Measurements from ENCODE around the gene PTPRG. TPM values are rescaled to one million over a fixed set of nuclear protein-coding genes. Genes with fewer than 3 reads are reported as not detected.
"Not testable (repeated sequence)": the region's sequence is repeated elsewhere in the genome, so short reads cannot be mapped to it uniquely, and the experiment has no call there.

PTPRG gene
- total RNA-seq, 1 experiment from 2014 or later: 0.73 TPM

DNA sequence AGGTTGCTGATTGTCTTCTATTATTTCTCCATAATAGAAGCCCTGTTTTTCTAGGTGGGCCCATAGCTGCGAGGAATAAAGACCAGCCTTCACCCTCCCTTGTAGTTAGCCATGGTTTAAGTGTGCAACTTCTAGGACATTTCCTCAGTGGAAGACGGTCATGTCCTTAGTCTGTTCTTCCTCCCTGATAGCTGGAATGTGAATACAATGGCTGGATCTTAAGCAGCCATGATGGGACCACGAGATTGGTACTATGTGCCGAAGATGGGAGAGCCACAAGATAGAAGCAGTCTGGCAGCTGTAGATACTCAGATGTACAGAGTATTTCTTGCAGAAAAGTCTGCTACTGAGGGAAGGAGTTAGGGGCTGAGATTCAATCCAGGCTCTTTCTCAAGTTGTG, 152.9 kb downstream of the PTPRG start:
- Histone ChIP-seq H3K9ac (ENCODE audit: low read length) (no peak overlapping the region), H3K9me3 (ENCODE audit: low read length) (peaks cover 4% of the 10 kb centered on the region; the same call in 1 of the 2 replicates), H2AFZ (ENCODE audit: low read length) (no peak overlapping the region), H3K9me2 (replicated peaks; ENCODE audit: low read length) (no peaks in the 10 kb centered on the region), H3K36me3 (ENCODE audit: low read depth, low read length) (no peaks in the 10 kb centered on the region), H3K27me3 (ENCODE audit: low read length) (no peaks in the 10 kb centered on the region), H3K4me3 (ENCODE audit: low read length) (no peak overlapping the region), H3K79me2 (ENCODE audit: low read length) (no peaks in the 10 kb centered on the region), H3K4me2 (ENCODE audit: low read length) (no peak overlapping the region), H3F3A (ENCODE audit: low read length, unreplicated experiment) (no peaks in the 10 kb centered on the region), H4K20me1 (ENCODE audit: low read length) (no peaks in the 10 kb centered on the region), H3K27ac (ENCODE audit: low read length) (no peak overlapping the region), H3K4me1 (ENCODE audit: insufficient read depth, low read length) (no peaks in the 10 kb centered on the region)
- CTCF ChIA-PET: no interaction called here
- BruUV-seq (replicated peaks): no TSS peak
- intact Hi-C loops (cut with micrococcal nuclease): no loop called here
- ATAC-seq (no peak), DNase-seq (no peak)
- TF ChIP-seq, protein P1, sequence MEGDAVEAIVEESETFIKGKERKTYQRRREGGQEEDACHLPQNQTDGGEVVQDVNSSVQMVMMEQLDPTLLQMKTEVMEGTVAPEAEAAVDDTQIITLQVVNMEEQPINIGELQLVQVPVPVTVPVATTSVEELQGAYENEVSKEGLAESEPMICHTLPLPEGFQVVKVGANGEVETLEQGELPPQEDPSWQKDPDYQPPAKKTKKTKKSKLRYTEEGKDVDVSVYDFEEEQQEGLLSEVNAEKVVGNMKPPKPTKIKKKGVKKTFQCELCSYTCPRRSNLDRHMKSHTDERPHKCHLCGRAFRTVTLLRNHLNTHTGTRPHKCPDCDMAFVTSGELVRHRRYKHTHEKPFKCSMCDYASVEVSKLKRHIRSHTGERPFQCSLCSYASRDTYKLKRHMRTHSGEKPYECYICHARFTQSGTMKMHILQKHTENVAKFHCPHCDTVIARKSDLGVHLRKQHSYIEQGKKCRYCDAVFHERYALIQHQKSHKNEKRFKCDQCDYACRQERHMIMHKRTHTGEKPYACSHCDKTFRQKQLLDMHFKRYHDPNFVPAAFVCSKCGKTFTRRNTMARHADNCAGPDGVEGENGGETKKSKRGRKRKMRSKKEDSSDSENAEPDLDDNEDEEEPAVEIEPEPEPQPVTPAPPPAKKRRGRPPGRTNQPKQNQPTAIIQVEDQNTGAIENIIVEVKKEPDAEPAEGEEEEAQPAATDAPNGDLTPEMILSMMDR (conservative IDR thresholded peaks at IDR 0.05; ENCODE audit: low read depth, low read length): no peak
- TF ChIP-seq EZH2phosphoT487 (IDR thresholded peaks at IDR 0.05; ENCODE audit: borderline replicate concordance, low read length) (no peak), EZH2 (IDR thresholded peaks at IDR 0.05; ENCODE audit: low read length, unreplicated experiment) (no peak)
- POLR2A ChIA-PET (ENCODE audit: unreplicated experiment): no interaction called here

DNA sequence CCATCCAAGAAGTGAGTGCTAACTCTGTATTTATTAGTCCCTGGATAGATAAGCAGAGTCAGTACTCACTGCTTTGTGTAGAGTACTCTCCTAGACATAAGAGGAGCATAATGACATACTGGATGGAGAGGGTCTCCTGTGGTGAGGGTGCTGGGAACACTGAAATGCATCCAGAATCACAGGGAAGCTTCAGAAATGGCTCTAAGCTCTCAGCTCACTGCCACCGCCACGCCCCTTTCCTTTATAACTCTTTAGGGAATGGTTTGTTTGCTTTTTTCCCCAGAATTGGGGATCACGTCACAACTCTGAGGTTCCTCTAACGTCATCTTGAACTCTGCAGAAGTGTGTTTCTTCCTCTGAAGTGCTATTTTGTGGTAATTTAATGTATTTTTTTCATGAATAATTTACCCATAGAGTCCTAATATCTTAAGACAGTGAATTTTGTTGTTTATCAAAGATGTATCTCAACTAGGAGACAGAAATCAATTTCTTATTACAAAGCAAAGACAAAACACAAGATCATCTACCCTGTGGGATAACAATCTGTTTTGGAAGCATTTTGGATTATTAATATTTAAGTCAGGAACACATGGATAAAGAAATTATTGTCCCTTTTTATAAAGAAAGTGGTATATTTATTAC, 154.6 kb downstream of the PTPRG start:
- CTCF ChIA-PET: no interaction called here

DNA sequence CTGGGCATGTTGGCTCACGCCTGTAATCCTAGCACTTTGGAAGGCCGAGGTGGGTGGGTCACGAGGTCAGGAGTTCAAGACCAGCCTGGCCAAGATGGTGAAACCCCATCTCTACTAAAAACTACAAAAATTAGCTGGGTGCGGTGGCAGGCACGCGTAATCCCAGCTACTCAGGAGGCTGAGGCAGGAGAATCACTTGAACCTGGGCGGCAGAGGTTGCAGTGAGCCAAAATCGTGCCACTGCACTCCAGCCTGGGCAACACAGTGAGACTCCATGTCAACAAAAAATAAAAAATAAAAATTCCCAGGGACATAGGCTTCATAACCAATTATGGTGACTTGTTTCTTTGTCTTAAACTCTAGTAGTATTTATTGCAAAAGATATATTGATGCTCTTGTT, 155.3 kb downstream of the PTPRG start:
- H3K79me2 ChIP-seq (ENCODE audit: low read length); H3K9me3 ChIP-seq (ENCODE audit: low read length); DNase-seq; H3K36me3 ChIP-seq (ENCODE audit: low read depth, low read length); H3K9me2 ChIP-seq (replicated peaks; ENCODE audit: low read length); intact Hi-C loops (cut with micrococcal nuclease); H2AFZ ChIP-seq (ENCODE audit: low read length); CTCF ChIA-PET; H3K4me1 ChIP-seq (ENCODE audit: insufficient read depth, low read length); H3K27ac ChIP-seq (ENCODE audit: low read length); H3F3A ChIP-seq (ENCODE audit: low read length, unreplicated experiment); BruUV-seq (replicated peaks); POLR2A ChIA-PET (ENCODE audit: unreplicated experiment); H3K4me3 ChIP-seq (ENCODE audit: low read length); H3K4me2 ChIP-seq (ENCODE audit: low read length); H3K27me3 ChIP-seq (ENCODE audit: low read length); H3K9ac ChIP-seq (ENCODE audit: low read length); H4K20me1 ChIP-seq (ENCODE audit: low read length); ATAC-seq: not testable (repeated sequence)

More for the DNA sequence above, 154.6 kb downstream of the PTPRG start:
- Histone ChIP-seq H3K4me3 (ENCODE audit: low read length) (no peak overlapping the region), H2AFZ (ENCODE audit: low read length) (no peak overlapping the region), H3K79me2 (ENCODE audit: low read length) (no peaks in the 10 kb centered on the region), H3K9ac (ENCODE audit: low read length) (no peak overlapping the region), H3K36me3 (ENCODE audit: low read depth, low read length) (no peaks in the 10 kb centered on the region), H3K4me1 (ENCODE audit: insufficient read depth, low read length) (no peaks in the 10 kb centered on the region), H3K9me2 (replicated peaks; ENCODE audit: low read length) (no peaks in the 10 kb centered on the region), H3F3A (ENCODE audit: low read length, unreplicated experiment) (no peaks in the 10 kb centered on the region), H4K20me1 (ENCODE audit: low read length) (no peaks in the 10 kb centered on the region), H3K27me3 (ENCODE audit: low read length) (no peaks in the 10 kb centered on the region), H3K9me3 (ENCODE audit: low read length) (peaks cover 4% of the 10 kb centered on the region; the same call in 1 of the 2 replicates), H3K27ac (ENCODE audit: low read length) (no peak overlapping the region), H3K4me2 (ENCODE audit: low read length) (no peak overlapping the region)
- intact Hi-C loops (cut with micrococcal nuclease): no loop called here
- ATAC-seq (no peak), DNase-seq (no peak)
- no peak for TF ChIP-seq EZH2 (IDR thresholded peaks at IDR 0.05; ENCODE audit: low read length, unreplicated experiment)
- TF ChIP-seq, protein P1 (conservative IDR thresholded peaks at IDR 0.05; ENCODE audit: low read depth, low read length): no peak
- TF ChIP-seq EZH2phosphoT487 (IDR thresholded peaks at IDR 0.05; ENCODE audit: borderline replicate concordance, low read length): no peak
- BruUV-seq (replicated peaks): no TSS peak
- POLR2A ChIA-PET (ENCODE audit: unreplicated experiment): no interaction called here

Measured in PC-3 (cell line).